GM18520 (cell line): ENCODE data around the gene FRMD3.
"Not testable (repeated sequence)": the region's sequence is repeated elsewhere in the genome, so short reads cannot be mapped to it uniquely, and the experiment has no call there.

ENCODE experiments used
- ATAC-seq: cut with Tn5 transposase; IDR thresholded peaks from one replicate; pipeline ENCODE4 v1.9.1; 2021; ENCODE audit not compliant: unreplicated experiment

Gene FRMD3

GRCh38 chr9:83526211-83526610, 12.0 kb downstream of the FRMD3 start:
- ATAC-seq, result no peak

GRCh38 chr9:83523684-83524083, 14.5 kb downstream of the FRMD3 start:
- ATAC-seq, result no peak

- no peak for ATAC-seq
Measured at GRCh38 chr9:83521411-83521810, 16.8 kb downstream of the FRMD3 start.

GRCh38 chr9:83521011-83521410, 17.2 kb downstream of the FRMD3 start:
- ATAC-seq, result no peak

GRCh38 chr9:83520292-83520691, 17.9 kb downstream of the FRMD3 start:
- ATAC-seq, result no peak

GRCh38 chr9:83517980-83518379, 20.2 kb downstream of the FRMD3 start:
- ATAC-seq, result not testable (repeated sequence)

GRCh38 chr9:83514767-83515166, 23.4 kb downstream of the FRMD3 start:
- ATAC-seq, result no peak

- no peak for ATAC-seq
Measured at GRCh38 chr9:83512621-83513020, 25.6 kb downstream of the FRMD3 start.

- peak; percentile 90 for ATAC-seq
Measured at GRCh38 chr9:83511051-83511450, 27.1 kb downstream of the FRMD3 start.

- ATAC-seq, result no peak
Measured at GRCh38 chr9:83509402-83509801, 28.8 kb downstream of the FRMD3 start.

GRCh38 chr9:83508067-83508466, 30.1 kb downstream of the FRMD3 start:
- ATAC-seq, result no peak

GRCh38 chr9:83505282-83505681, 32.9 kb downstream of the FRMD3 start:
- ATAC-seq, result no peak

GRCh38 chr9:83503866-83504265, 34.3 kb downstream of the FRMD3 start:
- no peak for ATAC-seq

- no peak for ATAC-seq
Measured at GRCh38 chr9:83501565-83501964, 36.6 kb downstream of the FRMD3 start.

- ATAC-seq, result no peak
Measured at GRCh38 chr9:83497441-83497840, 40.8 kb downstream of the FRMD3 start.

- ATAC-seq, result no peak
Measured at GRCh38 chr9:83491995-83492394, 46.2 kb downstream of the FRMD3 start.

- ATAC-seq, result no peak
Measured at GRCh38 chr9:83491413-83491812, 46.8 kb downstream of the FRMD3 start.

- ATAC-seq, result no peak
Measured at GRCh38 chr9:83489961-83490360, 48.2 kb downstream of the FRMD3 start.

- ATAC-seq, result no peak
Measured at GRCh38 chr9:83484990-83485389, 53.2 kb downstream of the FRMD3 start.

- ATAC-seq, result no peak
Measured at GRCh38 chr9:83483223-83483622, 55.0 kb downstream of the FRMD3 start.

GRCh38 chr9:83479765-83480164, 58.4 kb downstream of the FRMD3 start:
- ATAC-seq, result no peak

- ATAC-seq, result no peak
Measured at GRCh38 chr9:83477571-83477970, 60.6 kb downstream of the FRMD3 start.

GRCh38 chr9:83477120-83477519, 61.1 kb downstream of the FRMD3 start:
- ATAC-seq, result no peak

- no peak for ATAC-seq
Measured at GRCh38 chr9:83476513-83476912, 61.7 kb downstream of the FRMD3 start.
